DMS153 treated with DMSO at 0.1 percent for 48 hours (cell line): Measurements from ENCODE around the gene PEX14.

Experiments used
- DNase-seq: peaks from one replicate; lab custom pipeline; 2025; ENCODE audit not compliant: unreplicated experiment; lab: John Stamatoyannopoulos, UW

Gene PEX14

DNA sequence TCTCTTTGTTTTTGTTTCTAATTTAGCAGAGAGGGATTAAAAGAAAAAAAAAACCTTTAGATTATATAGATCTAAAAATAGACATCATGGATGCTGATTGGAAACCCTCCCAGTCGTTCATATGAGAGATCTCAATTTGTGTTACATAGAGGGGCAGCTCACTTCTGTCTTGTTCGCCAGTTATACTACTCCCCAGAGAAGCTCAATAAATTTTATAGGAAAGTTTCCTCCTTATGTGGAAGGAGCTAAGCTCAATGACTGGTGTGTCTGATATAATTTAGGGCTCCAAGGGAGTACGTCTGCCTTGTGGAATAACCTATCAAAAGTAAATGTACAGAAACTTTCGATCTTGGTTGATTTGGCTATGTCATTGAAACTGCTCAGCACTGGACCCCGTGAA lies 117.6 kb downstream of the PEX14 start:
- no peak for DNase-seq

DNA sequence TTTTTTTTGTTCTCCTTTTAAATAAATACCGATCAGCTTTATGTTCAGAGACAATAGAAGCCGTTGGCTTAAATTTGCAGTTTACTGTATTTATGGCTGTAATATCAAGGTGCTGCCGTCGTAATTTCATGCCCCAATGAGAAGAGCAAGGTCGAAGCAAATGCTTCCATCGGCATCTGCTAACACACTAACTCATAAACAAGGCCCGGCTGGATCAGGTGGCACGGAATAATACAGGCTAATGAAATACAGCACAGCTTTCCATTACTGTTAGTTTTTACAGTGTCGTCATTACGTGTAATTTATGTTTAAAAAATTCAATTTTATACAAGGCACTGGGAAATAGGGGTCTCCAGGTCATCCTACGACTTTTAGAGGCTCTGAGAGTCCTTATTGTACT lies 119.0 kb downstream of the PEX14 start:
- DNase-seq, result no peak

DNA sequence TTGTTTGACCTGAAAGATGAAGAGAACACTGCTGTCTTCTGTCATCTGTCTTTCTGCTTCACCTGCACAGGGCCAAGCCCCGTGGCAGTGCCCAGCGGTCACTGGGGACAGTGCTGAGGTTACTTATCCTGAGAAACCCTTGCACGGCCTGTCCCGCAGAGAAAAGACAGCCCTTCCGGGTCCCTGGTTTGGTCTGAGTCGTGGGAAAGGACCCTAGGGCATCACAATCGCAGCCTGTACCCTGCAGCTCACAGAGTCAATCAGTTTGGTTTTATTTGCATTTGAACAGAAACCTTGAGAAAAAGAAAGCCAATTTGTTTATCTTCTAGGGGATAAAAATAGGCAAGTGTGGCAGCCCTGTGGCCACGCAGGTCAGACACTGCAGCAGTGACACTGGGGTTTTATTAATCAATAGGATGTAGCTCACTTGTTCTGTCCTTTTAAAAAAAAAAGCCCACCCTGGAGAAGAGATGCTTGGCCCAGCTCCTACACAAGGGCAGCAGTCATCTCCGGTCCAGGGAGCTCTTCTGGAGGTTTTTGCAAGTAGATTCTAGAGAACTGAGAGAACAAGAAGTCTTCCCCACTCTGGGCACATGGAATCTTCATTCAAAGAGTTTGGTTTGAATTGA lies 120.0 kb downstream of the PEX14 start:
- no peak for DNase-seq

DNA sequence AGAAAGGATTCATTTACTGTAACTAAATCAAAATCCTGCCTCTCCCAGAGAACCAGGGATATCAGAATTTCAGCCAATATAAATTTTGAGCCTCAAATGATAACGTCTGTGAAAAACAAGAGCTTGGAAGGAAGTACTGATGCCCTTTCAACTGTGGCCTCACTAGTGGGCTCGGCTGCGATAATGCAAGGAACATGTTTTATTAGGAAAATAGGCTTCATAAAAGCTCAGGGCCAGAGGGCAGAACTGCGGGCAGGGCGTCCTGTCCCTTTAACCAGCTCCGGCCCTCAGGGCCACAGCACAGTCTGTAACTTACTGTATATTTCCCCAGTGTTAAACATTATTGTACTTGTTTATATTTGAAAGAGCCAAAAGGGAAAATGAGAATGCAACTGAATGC lies 122.0 kb downstream of the PEX14 start:
- no peak for DNase-seq

DNA sequence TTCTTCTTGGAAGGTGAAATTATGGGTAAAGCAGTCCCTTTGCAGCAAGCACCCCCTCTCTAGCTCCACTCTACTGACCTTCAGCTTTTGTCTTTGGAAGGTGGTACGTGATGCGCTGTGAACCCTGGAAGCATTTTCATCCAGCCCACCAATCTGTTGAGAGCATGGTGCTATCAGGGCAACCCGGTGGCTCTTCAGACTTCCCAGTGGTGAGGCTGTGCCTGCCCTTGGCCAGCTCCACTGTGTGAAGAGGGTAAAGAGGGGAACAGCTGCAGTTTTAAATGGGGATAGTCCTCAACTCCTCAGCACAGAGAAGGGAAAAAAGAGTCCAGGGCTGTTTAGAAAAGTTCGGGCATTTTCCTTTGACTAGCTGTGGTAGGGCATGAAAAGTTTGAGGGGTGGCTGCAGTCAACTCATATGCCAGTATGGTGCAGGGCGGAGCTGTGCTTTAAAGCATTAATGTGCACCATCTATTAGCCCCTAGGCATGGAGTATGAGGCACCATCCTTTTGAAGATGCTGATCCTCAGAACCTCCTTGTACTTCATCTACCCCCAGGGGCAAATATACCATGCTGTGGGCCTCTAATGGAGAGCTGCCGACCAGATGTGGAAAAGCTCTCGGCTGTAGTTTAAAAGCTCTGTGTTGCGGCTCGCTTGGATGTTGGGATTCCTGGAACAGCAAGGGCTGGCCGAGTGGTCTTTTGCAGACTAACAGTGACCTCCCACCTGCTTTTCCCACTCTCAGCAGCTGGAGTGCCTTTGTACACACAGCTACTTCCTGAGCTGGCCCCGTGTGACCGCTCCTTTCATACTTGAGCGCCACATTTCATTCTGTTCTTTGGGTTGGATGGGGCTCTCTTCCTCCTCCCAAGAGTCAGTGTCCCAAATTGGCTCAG lies 123.0 kb downstream of the PEX14 start:
- no peak for DNase-seq

DNA sequence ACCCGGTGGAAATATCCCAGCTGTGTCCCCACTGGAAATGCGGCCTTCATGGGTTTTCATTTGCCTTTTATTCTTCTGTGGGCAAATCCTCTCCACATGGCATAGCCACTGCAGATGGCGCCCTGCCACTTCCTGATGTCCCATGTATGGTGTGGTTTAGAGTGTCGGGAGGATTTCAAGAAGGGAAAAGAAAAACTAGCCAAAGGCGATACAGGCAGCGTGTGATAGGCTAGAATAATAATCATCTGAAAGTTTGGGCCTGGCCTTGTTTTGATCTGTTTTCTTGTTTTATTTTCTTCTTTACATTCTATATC lies 123.6 kb downstream of the PEX14 start:
- peak; percentile 67 for DNase-seq

DNA sequence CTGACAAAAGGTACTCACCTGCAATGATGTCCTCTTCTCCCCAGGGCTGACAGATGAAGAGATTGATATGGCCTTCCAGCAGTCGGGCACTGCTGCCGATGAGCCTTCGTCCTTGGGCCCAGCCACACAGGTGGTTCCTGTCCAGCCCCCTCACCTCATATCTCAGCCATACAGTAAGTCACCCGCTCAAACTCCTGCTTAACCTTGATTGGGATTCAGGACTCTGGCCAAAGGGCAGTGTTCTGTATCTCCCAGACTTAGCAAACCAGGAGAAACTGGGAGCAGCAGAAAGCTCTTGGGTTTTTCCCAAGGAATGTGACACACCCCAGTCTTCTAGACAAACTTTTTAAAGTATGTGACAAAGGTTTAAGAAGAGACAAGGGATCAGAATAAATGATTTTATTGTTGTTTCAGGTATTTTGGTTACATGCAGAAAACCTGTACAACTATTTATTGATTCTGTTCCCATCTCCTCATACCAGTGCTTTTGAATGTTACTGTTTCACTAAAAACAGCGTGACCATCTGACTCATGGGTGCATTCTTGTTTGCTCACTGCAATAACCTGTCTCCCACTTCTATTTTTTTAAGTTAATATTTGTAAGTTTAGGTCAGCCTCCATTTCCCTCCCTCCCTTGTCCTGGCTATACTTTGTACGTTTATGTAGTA lies 124.6 kb downstream of the PEX14 start:
- no peak for DNase-seq

DNA sequence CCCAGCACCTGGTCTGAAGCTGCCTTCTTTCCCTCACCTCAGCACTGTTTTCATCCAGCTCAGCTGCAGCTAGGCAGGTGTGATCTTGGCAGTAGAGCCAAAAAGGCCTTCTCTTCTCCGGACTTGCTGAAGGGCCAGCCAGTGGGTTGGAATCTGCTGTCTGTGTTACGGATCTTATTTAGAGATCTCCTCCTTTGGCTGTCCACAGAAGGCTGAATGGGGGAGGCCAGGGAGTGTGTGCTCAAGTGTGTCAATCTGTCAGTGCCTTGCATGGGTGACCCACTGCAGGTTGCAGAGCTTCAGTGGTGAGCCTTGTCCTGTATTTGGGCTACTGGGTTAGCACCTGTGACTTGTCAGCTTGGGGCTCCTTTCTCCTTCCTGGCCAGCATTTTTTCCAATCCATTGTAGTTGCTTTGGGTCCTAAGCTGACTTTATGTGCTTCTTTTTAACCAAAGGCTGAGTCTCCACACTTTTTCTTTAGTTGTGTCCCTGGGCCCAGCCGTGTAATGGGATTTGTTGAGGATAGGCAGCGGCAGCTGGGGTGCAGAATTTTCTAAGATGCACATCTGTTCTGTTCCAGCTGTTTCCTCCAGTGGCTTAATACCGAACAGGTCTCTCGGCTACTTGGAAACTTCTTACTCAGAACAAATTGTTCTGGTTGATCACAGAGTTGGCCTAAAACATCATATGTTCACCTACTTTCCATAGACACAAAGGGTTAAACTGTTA lies 126.8 kb downstream of the PEX14 start:
- no peak for DNase-seq

DNA sequence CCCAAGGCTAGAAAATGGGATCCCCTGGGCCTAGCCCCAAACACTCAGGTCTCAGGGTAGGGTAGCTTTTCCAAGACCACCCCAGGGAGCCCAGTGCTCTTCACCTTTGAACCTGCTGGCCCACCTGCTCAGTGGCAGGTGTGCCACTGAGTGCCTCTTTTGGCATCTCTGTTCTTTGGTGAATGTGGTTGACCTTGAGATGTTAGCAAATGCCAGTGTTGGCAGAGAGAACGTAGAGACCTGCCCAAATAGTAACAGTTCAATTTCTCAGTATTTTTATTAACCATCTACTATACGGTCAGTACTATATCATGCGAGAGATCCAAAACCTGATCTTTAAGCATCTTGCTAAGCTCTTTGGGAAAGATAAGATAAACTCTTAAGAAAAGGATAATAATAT lies 128.2 kb downstream of the PEX14 start:
- DNase-seq, result no peak

DNA sequence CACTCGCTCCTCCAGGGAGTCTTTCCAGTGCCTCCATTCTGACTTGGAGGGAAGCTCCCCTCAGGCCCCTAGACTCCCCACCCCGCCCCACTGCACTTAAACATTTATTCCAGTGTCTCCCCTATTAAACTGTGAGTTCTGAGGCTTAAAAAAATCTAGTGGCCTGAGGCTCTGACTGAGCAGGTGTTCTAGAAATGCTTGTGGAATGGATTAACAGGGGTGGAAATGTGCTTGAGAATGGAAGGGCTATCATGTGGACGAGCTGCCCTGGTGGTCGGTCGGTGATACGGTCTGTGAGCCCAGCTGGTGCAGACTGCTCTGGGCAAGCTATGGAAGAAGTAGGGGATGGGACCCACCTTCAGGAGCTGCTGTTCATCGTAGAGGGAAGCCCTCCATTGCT lies 130.2 kb downstream of the PEX14 start:
- DNase-seq, result no peak

DNA sequence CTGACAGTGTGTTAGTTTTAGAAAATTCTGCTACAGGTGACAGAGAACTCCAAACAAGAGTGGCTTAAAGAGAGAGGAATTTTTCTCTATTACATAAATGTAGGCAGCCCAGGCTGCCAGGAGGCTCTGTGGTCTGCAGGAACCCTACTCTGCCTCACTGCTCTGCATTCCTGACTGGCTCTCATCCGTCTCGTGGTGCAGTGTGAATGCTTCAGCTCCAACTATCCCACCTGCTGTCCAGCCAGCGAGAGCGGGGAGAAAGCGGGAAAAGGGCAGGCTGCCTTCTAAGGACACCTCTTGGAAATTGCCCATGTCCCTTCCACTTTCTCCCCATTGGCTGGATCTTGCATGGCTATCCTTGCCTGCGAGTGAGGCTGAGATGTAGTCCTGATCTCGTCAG lies 131.3 kb downstream of the PEX14 start:
- no peak for DNase-seq

DNA sequence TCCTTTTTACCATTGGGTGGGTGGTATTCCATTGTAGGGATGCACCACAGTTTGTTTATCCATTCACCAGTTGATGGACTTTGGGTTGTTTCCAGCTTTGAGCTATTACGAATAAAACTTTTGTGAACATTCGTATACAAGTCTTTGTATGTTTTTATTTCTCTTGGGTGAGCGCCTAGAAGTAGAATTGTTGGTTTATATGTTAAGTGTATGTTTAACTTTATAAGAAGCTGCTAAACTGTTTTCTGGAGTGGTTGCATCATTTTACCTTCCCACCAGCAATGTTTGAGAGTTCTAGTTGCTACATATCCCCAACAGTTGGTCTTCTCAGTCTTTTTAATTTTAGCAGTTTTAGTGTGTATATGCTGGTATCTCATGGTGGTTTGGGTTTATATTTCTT lies 132.5 kb downstream of the PEX14 start:
- no peak for DNase-seq

DNA sequence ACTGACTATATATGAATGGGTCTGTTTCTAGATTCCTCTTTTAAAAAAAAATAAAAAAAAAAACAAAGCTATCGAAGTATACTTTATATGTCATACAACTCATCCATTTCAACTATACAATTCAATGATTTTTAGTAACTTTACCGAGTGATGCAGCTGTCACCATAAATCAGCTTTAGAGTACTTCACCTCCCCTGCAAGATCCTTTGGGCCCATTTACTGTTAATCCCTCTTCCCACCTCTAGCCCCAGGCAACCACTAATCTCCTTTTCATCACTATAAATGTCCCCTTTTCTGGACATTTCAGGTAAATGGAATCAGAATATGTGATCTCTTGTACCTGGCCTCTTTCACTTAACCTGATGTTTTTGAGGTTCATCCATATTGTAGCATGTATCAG lies 133.9 kb downstream of the PEX14 start:
- DNase-seq, result no peak

DNA sequence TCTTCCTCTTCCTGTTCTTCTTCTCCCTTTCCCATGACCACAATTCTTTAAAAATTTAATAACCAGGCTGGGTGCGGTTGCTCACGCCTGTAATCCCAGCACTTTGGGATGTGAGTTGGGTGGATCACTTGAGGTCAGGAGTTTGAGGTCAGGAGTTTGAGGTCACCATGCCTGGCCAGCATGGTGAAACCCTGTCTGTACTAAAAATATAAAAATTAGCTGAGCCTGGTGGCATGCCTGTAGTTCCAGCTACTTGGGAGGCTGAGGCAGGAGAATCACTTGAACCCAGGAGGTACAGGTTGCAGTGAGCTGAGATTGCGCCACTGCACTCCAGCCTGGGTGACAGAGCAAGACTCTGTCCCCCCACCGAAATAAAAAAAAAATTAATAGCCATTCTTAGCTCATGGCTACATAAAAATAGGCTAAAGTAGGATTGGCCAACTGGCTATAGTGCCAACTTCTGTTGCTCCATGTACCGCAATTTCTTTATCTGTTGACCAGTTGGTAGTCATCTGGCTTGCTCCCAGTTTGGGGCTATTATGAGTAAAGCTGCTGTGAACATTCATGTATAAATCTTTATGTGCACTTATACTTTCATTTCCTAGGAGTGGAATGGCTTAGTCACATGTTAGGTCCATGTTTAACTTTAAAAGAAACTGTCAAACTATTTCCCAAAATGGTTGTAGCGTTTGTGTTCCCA lies 136.3 kb downstream of the PEX14 start:
- no peak for DNase-seq

DNA sequence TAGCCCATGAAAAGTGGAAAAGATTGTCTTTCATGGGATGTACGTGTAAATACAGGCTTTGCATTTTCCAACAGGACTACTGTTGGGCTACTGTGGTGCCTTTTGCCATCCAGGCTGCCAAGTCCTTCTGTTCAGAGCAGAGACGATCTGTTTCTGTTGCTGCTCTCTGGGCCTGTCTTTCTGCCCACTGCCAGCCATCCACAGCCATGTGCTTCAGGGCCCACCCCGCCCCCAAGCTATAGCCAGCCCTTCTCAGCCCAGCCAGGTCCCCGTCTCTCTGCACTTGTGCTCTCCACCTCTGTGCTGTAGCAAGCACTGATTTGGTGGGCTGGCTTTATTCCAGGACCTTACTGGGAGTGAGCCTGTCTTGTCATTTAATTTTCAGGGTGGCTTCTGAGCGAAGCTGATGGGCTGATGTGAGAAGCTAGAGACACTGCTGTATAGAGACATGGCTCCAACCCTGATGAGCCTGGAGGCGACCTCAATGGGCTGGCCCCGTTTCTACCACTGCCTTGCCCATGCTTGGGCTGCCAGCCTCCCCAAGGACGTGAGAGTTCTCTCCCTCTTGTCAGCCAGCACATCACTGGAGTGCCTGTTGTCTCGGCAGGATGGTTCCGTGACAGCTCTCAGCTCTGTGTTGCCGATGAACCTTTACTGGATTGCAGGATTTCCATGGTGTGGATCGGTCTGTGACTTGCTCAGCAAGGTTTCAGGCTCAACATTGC lies 137.8 kb downstream of the PEX14 start:
- DNase-seq, result no peak

DNA sequence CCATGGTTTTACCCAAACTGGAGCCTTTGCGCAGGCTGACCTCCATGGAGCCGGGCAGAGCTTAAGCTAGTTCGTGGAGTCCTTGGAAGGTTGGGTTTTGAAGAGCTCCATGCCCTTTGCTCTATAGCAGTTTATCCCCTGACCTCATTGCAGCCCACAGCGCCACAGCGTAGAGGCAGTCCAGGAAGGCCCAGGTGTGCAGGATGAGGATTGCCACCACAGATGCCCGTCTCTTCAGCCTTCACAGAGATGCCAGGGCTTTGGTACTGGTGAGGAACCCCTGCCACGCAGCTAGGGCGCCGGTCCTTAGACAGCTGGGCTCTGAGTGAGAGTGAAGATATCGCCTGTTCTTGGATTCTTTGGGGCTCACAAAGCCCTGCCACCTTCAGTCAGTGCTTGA lies 138.6 kb downstream of the PEX14 start:
- DNase-seq, result no peak

DNA sequence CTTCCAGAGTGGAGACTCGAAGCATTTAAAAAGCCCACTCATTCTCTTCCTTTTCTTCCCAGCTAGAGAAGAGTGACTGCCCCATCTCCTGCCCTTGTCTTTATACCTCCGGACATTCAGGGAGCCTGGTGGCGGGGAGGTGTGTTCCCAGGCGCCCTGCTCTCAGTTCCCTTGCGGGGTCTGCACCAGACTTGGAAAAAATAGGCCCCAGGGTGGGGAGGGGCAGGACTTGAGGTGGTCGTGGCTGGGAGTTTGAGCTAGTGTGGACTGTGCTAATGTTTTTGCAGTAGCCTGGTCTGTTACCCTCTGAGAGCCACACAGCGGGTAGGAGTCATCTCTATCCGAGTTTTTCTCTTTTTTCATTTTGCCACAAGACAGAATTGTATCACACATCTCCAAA lies 139.1 kb downstream of the PEX14 start:
- DNase-seq, result no peak

DNA sequence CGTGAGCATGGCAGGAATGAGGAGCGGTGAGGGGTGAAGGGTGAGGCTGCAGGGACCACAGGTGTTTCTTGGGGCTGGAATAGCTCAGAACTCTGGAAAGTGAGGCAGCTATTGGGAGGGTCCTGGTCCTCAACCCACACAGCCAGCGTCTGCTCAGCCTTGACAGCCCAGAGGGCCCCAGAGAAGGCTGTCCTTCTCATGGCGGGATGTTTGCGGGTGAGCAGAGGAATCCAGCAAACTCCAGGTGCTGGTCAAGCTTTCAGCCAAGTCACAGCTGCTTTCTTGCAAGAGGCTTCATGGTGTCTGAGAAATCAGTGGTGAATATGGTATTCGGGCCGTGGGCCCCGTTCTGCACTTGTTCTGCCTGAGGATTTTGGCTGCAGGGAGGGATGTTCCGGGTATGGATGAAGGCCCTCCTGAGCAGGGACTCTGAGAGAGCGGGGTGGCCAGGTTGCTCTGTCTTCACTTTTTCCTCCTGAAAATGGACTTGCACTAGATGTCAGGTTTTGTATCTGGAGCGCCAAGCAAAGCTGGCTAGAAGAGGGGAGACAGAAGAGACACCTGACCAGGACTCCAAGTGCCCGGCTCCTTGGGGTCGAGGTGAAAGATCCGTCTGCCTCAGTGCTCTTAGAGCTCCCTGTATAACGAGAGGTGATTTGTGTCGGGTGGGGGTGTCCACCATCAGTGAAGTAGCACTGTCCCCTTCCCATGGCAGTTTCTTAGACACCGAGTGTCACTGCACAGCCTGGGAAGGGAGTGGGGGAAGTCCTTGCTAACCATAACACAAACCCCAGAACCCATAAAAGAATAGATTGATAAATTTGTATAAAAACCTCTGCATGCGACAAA lies 139.9 kb downstream of the PEX14 start:
- no peak for DNase-seq

DNA sequence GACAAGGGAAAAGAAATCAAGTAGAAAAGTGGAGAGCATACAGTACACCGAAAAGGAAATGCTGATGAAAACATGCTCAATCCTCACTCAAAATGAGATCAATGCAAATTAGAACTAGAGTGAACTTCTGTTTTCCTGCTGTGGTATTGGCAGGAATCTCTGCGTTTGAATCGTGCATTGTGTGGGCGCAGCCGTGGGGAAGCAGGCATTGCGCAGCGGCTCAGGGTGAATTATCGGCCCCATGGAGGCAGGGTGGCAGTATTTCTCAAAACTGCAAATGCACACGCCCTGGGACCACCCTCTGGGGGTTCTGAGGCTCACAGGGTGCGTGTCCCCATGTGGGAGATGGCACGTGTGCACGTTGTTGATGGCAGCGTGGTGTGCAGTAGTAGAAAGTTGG lies 140.6 kb downstream of the PEX14 start:
- DNase-seq, result no peak
